Muscle layer of colon (tissue), 2 donors: ENCODE results near the gene GAS7.

Experiments used
- H3K27ac ChIP-seq: one replicate; pipeline ENCODE4 v1.7.0; 2013; ENCODE audit warnings: low read depth, mild to moderate bottlenecking, low read length, moderate library complexity
- H3K27me3 ChIP-seq, 2 donors: one replicate each; pipeline ENCODE4 v1.7.0; 2013; ENCODE audit warnings: low read length in 2 of 2, mild to moderate bottlenecking in 2 of 2; ENCODE audit not compliant: insufficient read depth in 2 of 2, control insufficient read depth in 1 of 2
- H3K36me3 ChIP-seq: one replicate; pipeline ENCODE4 v1.7.0; 2013; ENCODE audit warnings: mild to moderate bottlenecking, low read length; ENCODE audit not compliant: insufficient read depth
- H3K4me1 ChIP-seq: one replicate; pipeline ENCODE4 v1.7.0; 2013; ENCODE audit warnings: mild to moderate bottlenecking, low read length; ENCODE audit not compliant: insufficient read depth
- H3K4me3 ChIP-seq, 2 donors: one replicate each; pipeline ENCODE4 v1.7.0; 2013; ENCODE audit warnings: low read length in 2 of 2, low read depth in 1 of 2, mild to moderate bottlenecking in 1 of 2, moderate library complexity in 1 of 2
- H3K9ac ChIP-seq: one replicate; pipeline ENCODE4 v1.7.0; 2013; ENCODE audit warnings: low read length
- H3K9me3 ChIP-seq: one replicate; pipeline ENCODE4 v1.7.0; 2013; ENCODE audit warnings: mild to moderate bottlenecking, low read length
- donor health status: abdominal sarcoma.
- donor health status: Adenocarcinoma of cecum.

GAS7 gene

DNA sequence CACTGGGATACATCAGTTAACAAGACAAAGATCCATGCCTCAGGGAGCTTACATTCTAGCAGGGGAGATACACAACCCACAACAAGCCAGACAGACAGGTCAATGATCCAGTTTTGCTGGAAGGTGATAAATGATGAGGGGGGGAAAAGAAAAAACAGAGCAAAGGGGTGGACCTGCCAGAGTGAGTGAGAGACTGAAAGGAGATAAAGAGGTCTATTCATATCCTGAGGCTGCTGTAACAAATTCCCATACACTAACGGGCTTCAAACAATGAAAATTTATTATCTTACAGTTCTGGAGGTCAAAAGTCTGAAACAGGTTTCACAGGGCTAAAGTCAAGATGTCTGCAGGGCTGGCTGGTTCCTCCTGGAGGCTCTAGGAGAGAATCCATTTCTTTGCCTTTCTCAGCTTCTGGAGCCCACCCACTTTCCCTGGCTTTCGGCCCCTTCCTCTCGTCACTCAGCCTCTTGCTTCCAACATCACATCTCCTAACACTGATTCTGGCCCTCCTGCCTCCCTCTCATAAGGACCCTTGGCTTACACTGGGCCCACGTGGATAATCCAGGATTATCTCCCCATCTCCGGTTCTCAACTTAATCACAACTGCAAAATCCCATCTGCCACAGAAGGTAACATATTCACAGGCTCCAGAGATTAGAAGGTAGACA, 81.5 kb downstream of the GAS7 start:
- no peaks in the 10 kb centered on the region for H3K27me3 ChIP-seq
- H3K36me3 ChIP-seq: no peaks in the 10 kb centered on the region
- H3K4me1 ChIP-seq: peaks cover 46% of the 10 kb centered on the region
- H3K27ac ChIP-seq: peak overlapping the region; percentile 48
- no peak overlapping the region for H3K4me3 ChIP-seq
- H3K9me3 ChIP-seq: no peaks in the 10 kb centered on the region
- H3K9ac ChIP-seq: no peak overlapping the region

DNA sequence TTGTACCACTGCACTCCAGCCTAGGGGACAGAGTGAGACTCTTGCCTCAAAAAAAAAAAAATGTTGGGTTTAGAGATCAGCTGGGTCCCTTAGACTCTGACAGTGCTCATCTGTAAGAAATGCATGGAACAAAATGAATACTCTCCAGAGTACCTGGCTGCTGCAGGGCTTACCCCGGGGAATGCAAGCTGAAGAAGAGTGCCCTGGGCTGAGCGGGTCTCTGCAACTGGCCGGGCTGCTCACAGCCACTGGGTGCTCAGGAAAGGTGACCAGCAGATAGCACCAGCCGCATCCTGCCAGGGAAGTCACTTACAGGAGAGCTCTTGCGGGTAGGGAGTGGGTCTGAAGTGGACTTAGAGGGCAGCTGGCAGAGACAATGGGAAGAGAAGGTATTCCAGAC, 82.1 kb downstream of the GAS7 start:
- H3K27ac ChIP-seq: no peak overlapping the region
- no peak overlapping the region for H3K9ac ChIP-seq
- H3K4me3 ChIP-seq: no peak overlapping the region
- no peaks in the 10 kb centered on the region for H3K27me3 ChIP-seq
- peaks cover 40% of the 10 kb centered on the region for H3K4me1 ChIP-seq
- no peaks in the 10 kb centered on the region for H3K36me3 ChIP-seq
- no peaks in the 10 kb centered on the region for H3K9me3 ChIP-seq

DNA sequence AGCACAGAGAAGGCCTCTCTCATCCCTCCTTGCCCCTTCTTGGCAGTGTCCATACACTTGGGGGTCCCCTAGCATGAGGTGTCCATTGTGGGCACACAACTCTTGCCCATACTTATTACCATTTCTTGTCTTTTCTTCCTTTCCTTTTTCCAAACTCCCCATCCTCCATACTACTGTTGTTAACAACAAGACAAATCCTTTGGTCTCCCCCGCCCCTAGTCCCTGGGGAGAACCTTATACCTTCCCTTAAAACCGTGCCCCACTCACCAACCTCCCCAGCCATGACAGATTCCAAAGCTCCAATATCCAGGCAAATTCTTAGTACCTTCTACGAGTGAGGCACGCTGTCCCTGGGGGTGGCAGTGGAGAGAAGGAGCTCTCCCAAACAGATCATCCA, 82.9 kb downstream of the GAS7 start:
- H3K4me1 ChIP-seq: peaks cover 35% of the 10 kb centered on the region
- no peaks in the 10 kb centered on the region for H3K27me3 ChIP-seq
- H3K27ac ChIP-seq: peak overlapping the region; percentile 46
- peak overlapping the region in 1 of 2 donors; percentile 44 for H3K4me3 ChIP-seq
- no peaks in the 10 kb centered on the region for H3K36me3 ChIP-seq
- H3K9me3 ChIP-seq: no peaks in the 10 kb centered on the region
- H3K9ac ChIP-seq: no peak overlapping the region

DNA sequence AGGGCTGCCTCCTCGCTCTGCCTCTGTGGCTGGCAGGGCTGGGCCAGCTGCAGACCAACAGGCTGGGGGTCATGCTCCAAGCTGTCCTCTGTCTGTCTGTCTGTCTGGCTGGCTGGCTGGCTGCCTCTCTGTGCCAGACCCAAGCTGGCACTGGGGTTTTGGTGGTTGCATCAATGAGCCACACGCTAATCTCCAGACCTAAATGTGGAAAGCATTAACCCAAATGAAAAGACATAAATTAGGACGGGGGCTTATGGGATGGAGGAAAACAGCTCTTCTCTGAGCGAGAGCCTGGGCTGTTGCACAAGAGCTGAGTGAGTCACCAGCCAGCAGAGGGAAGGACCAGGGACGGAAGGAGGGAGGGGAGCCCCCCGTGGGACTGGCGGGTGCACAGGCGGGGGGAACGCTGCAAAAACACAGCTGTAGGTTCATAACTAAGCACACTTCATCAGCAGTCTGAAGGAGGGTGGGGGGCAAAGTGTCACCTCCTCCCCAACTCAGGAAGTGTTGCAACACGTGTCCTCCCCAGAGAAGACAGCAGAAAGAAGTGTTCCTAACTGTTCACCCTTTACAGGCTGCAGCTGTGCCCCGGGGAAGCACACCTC, 83.4 kb downstream of the GAS7 start:
- peak overlapping the region; percentile 80 for H3K27ac ChIP-seq
- peak overlapping the region in 1 of 2 donors; percentile 44 for H3K4me3 ChIP-seq
- peak overlapping the region; percentile 17 for H3K9ac ChIP-seq
- H3K27me3 ChIP-seq: no peaks in the 10 kb centered on the region
- no peaks in the 10 kb centered on the region for H3K9me3 ChIP-seq
- no peaks in the 10 kb centered on the region for H3K36me3 ChIP-seq
- H3K4me1 ChIP-seq: peaks cover 35% of the 10 kb centered on the region

DNA sequence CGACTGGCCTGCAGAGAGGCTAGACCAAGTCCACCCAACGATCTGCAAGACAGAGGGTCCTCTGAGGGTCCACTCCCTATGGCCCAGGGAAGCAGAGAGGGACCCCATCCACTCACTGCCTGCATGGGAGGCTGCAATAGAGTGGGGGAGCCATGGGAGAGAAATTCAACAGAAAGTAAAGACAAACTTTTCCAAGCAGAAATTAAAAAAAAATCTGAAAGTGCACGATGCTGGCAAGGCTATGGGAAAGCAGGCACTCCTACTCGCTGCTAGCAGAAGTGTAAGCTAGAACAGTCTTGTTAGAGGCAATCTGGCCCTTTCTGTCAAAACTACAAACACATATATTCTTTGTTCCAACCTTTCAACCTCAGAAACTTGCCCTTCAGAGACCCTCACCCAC, 85.4 kb downstream of the GAS7 start:
- no peak overlapping the region for H3K9ac ChIP-seq
- no peaks in the 10 kb centered on the region for H3K9me3 ChIP-seq
- no peak overlapping the region for H3K4me3 ChIP-seq
- H3K36me3 ChIP-seq: no peaks in the 10 kb centered on the region
- H3K4me1 ChIP-seq: peaks cover 30% of the 10 kb centered on the region
- no peaks in the 10 kb centered on the region for H3K27me3 ChIP-seq
- no peak overlapping the region for H3K27ac ChIP-seq

DNA sequence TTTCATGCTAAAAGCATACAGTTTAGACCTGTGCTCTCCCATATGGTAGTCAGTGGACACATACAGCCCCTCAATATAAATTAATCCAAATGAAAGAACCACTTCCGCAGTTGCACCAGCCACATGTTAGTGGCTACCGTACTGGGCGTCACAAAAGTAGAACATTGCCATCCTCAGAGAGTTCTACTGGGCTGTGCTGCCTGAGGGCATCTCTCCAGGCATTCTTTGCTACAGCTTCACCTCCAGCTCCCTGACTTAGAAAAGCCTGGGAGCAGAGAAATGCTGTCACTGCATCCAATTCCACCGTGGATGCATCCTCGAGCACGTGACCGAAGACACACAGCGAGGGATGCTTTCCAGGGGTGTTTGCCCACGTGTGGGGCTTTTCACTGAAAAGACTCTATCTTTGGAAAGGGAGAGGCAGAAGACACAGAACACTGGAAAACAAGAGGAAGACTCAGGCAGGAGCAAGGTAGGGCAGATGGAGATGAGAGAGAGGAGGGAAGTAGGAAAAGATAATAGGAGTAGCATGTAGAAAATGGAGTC, 86.4 kb downstream of the GAS7 start:
- Histone ChIP-seq H3K9ac (no peak overlapping the region), H3K27ac (no peak overlapping the region), H3K4me1 (peaks cover 32% of the 10 kb centered on the region), H3K27me3 (no peaks in the 10 kb centered on the region), H3K9me3 (no peaks in the 10 kb centered on the region), H3K36me3 (no peaks in the 10 kb centered on the region), H3K4me3 (no peak overlapping the region)

DNA sequence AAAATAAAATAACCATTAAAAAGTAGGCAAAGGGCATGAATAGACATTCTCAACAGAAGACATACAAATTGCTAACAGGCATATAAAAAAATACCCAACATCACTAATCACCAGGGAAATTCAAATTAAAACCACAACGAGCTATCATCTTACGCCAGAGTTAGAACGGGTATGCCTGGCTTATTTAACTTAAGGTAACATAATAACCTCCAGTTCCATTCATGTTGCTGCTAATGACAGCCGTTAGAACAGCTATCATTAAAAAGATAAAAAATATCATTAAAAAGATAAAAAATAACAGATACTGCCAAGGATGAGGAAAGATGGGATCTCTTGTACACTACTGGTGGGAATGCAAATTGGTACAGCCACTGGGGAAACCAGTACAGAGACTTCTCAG, 89.3 kb downstream of the GAS7 start:
- Histone ChIP-seq H3K4me1 (peaks cover 23% of the 10 kb centered on the region), H3K27ac (no peak overlapping the region), H3K4me3 (no peak overlapping the region), H3K36me3 (no peaks in the 10 kb centered on the region), H3K9me3 (no peaks in the 10 kb centered on the region), H3K9ac (no peak overlapping the region), H3K27me3 (no peaks in the 10 kb centered on the region)

DNA sequence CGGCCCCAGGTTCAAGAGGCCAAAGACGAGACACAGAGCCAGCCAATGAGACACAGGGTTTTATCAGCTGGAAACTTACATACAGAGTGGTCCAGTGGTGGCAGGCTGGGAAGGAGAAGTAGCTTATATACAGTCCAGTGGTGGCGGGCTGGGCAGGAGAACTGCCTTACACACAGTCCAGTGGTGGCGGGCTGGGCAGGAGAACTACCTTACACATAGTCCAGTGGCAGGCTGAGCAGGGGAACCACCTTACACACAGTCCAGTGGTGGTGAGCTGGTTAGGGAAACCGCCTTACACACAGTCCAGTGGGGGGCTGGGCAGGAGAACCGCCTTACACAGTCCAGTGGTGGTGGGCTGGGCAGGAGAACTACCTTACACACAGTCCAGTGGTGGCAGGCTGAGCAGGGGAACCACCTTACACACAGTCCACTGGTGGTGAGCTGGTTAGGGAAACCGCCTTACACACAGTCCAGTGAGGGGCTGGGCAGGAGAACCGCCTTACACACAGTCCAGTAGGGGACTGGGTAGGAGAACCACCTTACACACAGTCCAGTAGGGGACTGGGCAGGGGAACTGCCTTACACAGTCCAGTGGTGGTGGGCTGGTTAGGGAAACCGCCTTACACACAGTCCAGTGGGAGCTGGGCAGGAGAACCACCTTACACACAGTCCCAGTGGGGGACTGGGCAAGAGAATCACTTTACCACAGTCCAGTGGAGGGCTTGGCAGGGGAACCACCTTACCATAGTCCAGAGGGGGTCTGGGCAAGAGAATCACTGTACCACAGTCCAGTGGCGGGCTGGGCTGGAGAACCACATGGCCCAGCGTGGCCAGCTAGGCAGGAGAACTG, 90.9 kb downstream of the GAS7 start:
- Histone ChIP-seq H3K9me3 (no peaks in the 10 kb centered on the region), H3K36me3 (no peaks in the 10 kb centered on the region), H3K27ac (no peak overlapping the region), H3K9ac (no peak overlapping the region), H3K4me3 (no peak overlapping the region), H3K27me3 (no peaks in the 10 kb centered on the region), H3K4me1 (peaks cover 15% of the 10 kb centered on the region)

DNA sequence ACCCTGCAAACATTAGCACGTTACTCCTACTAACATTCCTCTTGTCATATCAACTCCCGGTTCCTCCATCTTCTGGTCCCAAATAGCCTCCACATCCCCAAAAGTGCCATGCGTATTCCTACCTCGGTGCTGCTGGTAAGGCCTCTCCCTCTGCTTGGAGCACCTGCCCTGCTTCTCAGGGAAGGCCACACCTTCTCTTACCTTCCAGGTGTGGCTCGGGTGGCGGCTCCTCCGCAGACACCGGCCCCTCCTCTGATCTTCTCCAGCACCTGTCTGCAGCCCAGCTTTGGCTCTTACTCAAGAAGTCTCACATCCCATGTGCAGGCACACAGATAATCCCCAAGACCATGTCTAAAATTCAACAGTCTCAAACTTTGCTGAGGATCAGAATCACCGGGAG, 92.3 kb downstream of the GAS7 start:
- H3K27ac ChIP-seq: peak overlapping the region; percentile 12
- no peaks in the 10 kb centered on the region for H3K9me3 ChIP-seq
- H3K4me3 ChIP-seq: no peak overlapping the region
- H3K4me1 ChIP-seq: peaks cover 15% of the 10 kb centered on the region
- H3K9ac ChIP-seq: no peak overlapping the region
- H3K27me3 ChIP-seq: no peaks in the 10 kb centered on the region
- no peaks in the 10 kb centered on the region for H3K36me3 ChIP-seq

DNA sequence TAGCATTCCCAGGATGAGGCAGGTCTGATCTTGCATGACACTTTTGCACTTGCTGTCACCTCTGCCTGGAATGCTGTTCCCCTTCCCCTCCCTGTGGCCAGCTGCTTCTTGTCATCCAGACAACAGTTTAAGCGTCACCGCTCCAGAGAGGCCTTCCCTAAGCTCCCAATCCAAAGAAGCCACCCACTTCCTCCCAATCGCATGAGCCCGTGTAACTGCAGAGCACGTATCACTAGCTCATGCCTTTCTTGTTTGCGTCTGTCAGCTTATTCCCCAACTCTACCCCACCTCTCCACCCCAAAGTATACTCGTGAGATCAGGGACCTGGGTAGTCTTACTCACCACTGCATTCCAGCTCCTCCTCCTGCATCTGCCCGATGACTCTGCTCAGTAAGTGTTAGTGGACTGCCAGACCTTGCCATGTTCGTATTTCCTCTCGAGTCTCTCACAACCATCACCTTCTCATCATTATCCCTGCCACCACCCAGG, 92.8 kb downstream of the GAS7 start:
- Histone ChIP-seq H3K4me1 (peaks cover 15% of the 10 kb centered on the region), H3K4me3 (no peak overlapping the region), H3K27me3 (no peaks in the 10 kb centered on the region), H3K9ac (no peak overlapping the region), H3K27ac (no peak overlapping the region), H3K9me3 (no peaks in the 10 kb centered on the region), H3K36me3 (no peaks in the 10 kb centered on the region)

DNA sequence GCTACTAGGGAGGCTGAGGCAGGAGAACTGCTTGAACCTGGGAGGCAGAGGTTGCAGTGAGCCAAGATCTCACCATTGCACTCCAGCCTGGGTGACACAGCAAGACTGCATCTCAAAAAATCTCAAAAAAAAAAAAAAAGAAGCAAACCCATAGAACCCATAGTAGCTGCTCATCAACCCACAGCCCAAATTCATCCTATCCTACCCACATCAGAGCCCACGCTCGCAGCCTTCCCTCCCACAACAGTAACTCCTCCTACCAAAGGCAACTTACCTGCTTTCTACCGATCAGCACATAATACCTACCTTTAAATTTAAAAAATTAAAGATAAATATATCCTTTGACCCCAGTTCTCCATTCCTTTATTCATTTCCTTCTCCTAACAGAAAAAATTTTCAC, 94.7 kb downstream of the GAS7 start:
- Histone ChIP-seq H3K36me3 (no peaks in the 10 kb centered on the region), H3K9me3 (no peaks in the 10 kb centered on the region), H3K27ac (no peak overlapping the region), H3K4me1 (peaks cover 19% of the 10 kb centered on the region), H3K9ac (no peak overlapping the region), H3K4me3 (no peak overlapping the region), H3K27me3 (no peaks in the 10 kb centered on the region)
